ENCODE data around the gene CCDC192. TPM values are rescaled to one million over a fixed set of nuclear protein-coding genes. Genes with fewer than 3 reads are reported as not detected.

Gene CCDC192
- total and polyA plus RNA-seq, 2 of the 4 experiments (the other 2 are of a cell fraction): not detected

- CTCF ChIA-PET: interaction anchor here (1.4 kb wide), 1 partner anchor 8 kb away, joined by 3 read pairs; no protein-coding TSS in a partner anchor
- 83% methylated on average over 1 of the region's 3 CpGs; no CpG with 5 or more reads in 1 of the 2 experiments for WGBS, 2 experiments (ENCODE audit: extremely low coverage in 2 of 2, insufficient read length in 1 of 2)
These were observed 213.8 kb downstream of the CCDC192 start for GRCh38 chr5:127916885-127917573.

More at GRCh38 chr5:127916885-127917573, 213.8 kb downstream of the CCDC192 start:
- H3K4ac ChIP-seq (ENCODE audit: low read depth, low read length): no peak overlapping the region
- H3K56ac ChIP-seq (ENCODE audit: extremely low read depth, insufficient read depth, low read length): no peak overlapping the region
- no peak for ATAC-seq (ENCODE audit: low read depth)
- no peak overlapping the region for H3K4me3 ChIP-seq (ENCODE audit: insufficient read depth, low read depth, low read length)
- no peak for TF ChIP-seq CTCF (conservative IDR thresholded peaks at IDR 0.05; ENCODE audit: low read depth, low read length)
- TF ChIP-seq POLR2A (IDR thresholded peaks at IDR 0.05; ENCODE audit: low read depth, low read length): no peak
- no peak for TF ChIP-seq SMC3 (IDR thresholded peaks at IDR 0.05; ENCODE audit: low read depth, low read length)
- no peak for TF ChIP-seq ELK1 (IDR thresholded peaks at IDR 0.05; ENCODE audit: borderline replicate concordance, low read depth, low read length)
- no peak for TF ChIP-seq BHLHE40 (IDR thresholded peaks at IDR 0.05; ENCODE audit: low read depth, low read length)
- TF ChIP-seq NFE2L2 (IDR thresholded peaks at IDR 0.05; ENCODE audit: low read depth, low read length): no peak
- TF ChIP-seq CHD1 (IDR thresholded peaks at IDR 0.05; ENCODE audit: low read depth, low read length): no peak
- TF ChIP-seq RFX5 (IDR thresholded peaks at IDR 0.05; ENCODE audit: low read depth, low read length): no peak
- TF ChIP-seq RAD21 (IDR thresholded peaks at IDR 0.05; ENCODE audit: low read length): no peak
- no peak for TF ChIP-seq MXI1 (IDR thresholded peaks at IDR 0.05; ENCODE audit: borderline replicate concordance, low read depth, low read length)
- TF ChIP-seq MAFK (IDR thresholded peaks at IDR 0.05; ENCODE audit: low read depth, low read length): no peak
- no peak for TF ChIP-seq CEBPB (IDR thresholded peaks at IDR 0.05; ENCODE audit: low read depth, low read length)
- no peak for TF ChIP-seq RCOR1 (IDR thresholded peaks at IDR 0.05; ENCODE audit: insufficient replicate concordance, low read length)
- H4K20me1 ChIP-seq (ENCODE audit: insufficient read depth, low read length): no peaks in the 10 kb centered on the region
- peak overlapping the region; percentile 55 for H3K4me2 ChIP-seq (ENCODE audit: low read depth, low read length)
- no TSS peak for BruUV-seq (replicated peaks)
- no peak overlapping the region for H2BK120ac ChIP-seq (ENCODE audit: low read depth, low read length)
- no peak overlapping the region for H3K18ac ChIP-seq (ENCODE audit: low read depth, low read length)
- H2AK5ac ChIP-seq (ENCODE audit: low read depth, low read length): no peak overlapping the region
- H2BK20ac ChIP-seq (ENCODE audit: low read depth, low read length): no peak overlapping the region
- H2BK15ac ChIP-seq (ENCODE audit: low read depth, low read length): no peak overlapping the region
- H4K8ac ChIP-seq (ENCODE audit: low read depth in 2 of 2, low read length in 2 of 2): no peak overlapping the region
- intact Hi-C loops (cut with micrococcal nuclease) (no loop called here), in situ Hi-C loops (cut with MboI; ENCODE audit: low sequenced_read_pairs) (no loop called here), dilution Hi-C loops (cut with HindIII; ENCODE audit: low sequenced_read_pairs, unreplicated experiment) (no loop called here)
- no peak overlapping the region for H3K23ac ChIP-seq (ENCODE audit: low read depth, low read length)
- H3K36me3 ChIP-seq (ENCODE audit: control insufficient read depth, insufficient read depth, low read length): no peaks in the 10 kb centered on the region
- no peak overlapping the region for H3K9ac ChIP-seq (ENCODE audit: low read depth, low read length)
- 0 out of 2 replicates have a peak, but pooled peaks cover 5% of the 10 kb centered on the region for H3K9me1 ChIP-seq (ENCODE audit: insufficient read depth, low read length)
- POLR2A ChIA-PET (ENCODE audit: unreplicated experiment): no interaction called here
- H3K9me3 ChIP-seq (ENCODE audit: control insufficient read depth, insufficient read depth, low read length): no peaks in the 10 kb centered on the region
- H2AK9ac ChIP-seq (replicated peaks; ENCODE audit: low read depth, low read length, poor library complexity): no peak overlapping the region
- H3K27ac ChIP-seq (ENCODE audit: insufficient read depth, low read length): no peak overlapping the region
- no peaks in the 10 kb centered on the region for H3K27me3 ChIP-seq (ENCODE audit: control insufficient read depth, insufficient read depth, low read length)
- no peaks in the 10 kb centered on the region for H3K79me1 ChIP-seq (ENCODE audit: low read depth in 1 of 2, low read length in 2 of 2)
- no peak overlapping the region for H3K14ac ChIP-seq (replicated peaks; ENCODE audit: low read depth, low read length)
- H2BK5ac ChIP-seq (ENCODE audit: low read depth, low read length, poor library complexity, severe bottlenecking): no peak overlapping the region
- no peaks in the 10 kb centered on the region for H3K4me1 ChIP-seq (ENCODE audit: control insufficient read depth, insufficient read depth, low read length)
- H2AFZ ChIP-seq (replicated peaks; ENCODE audit: low read length, poor library complexity): peak overlapping the region; percentile 22
- no peak overlapping the region for H4K91ac ChIP-seq (ENCODE audit: insufficient read depth, low read depth, low read length)
- DNase-seq: no peak
- no peak overlapping the region; the same call in 1 of the 2 replicates for H4K5ac ChIP-seq (ENCODE audit: low read depth, low read length)

All from IMR-90 (cell line).